ENCODE data around the gene ANO7. TPM values are rescaled to one million over a fixed set of nuclear protein-coding genes. Genes with fewer than 3 reads are reported as not detected.

The ANO7 gene
- total and polyA plus RNA-seq, 5 donors from 2014 or later, result 0.17 TPM; not detected in 4

GRCh38 chr2:241205086-241205485 is 16.6 kb downstream of the ANO7 start:
- no peaks in the 10 kb centered on the region for H3K27me3 ChIP-seq (ENCODE audit: control insufficient read depth, insufficient read depth, low read length)
- no peak overlapping the region for H3K4me3 ChIP-seq (ENCODE audit: low read depth, low read length)
- no peaks in the 10 kb centered on the region for H3K9me3 ChIP-seq (ENCODE audit: control insufficient read depth in 2 of 2, low read length in 2 of 2)
- no peaks in the 10 kb centered on the region for H3K36me3 Mint-ChIP-seq
- no peak overlapping the region for H3K4me3 Mint-ChIP-seq
- no peaks in the 10 kb centered on the region for H3K9me3 Mint-ChIP-seq
- H3K36me3 ChIP-seq (ENCODE audit: control insufficient read depth, insufficient read depth, low read length), result no peaks in the 10 kb centered on the region
- no peak overlapping the region for H3K27ac Mint-ChIP-seq
- no peak overlapping the region for H3K27ac ChIP-seq (ENCODE audit: insufficient read depth, low read length, poor library complexity, severe bottlenecking)
- ATAC-seq (ENCODE audit: low read depth in 2 of 2) (no peak), DNase-seq (no peak)
- H3K4me1 Mint-ChIP-seq, result no peaks in the 10 kb centered on the region
- no peaks in the 10 kb centered on the region for H3K27me3 Mint-ChIP-seq
- H3K4me1 ChIP-seq (ENCODE audit: control insufficient read depth, insufficient read depth, low read length, poor library complexity, severe bottlenecking), result no peaks in the 10 kb centered on the region

- DNase-seq (no peak), ATAC-seq (ENCODE audit: low read depth in 2 of 2) (no peak)
- no peaks in the 10 kb centered on the region for H3K27me3 Mint-ChIP-seq
- H3K4me3 Mint-ChIP-seq, result peak overlapping the region in 1 of 4 donors; percentile 27
- no peaks in the 10 kb centered on the region for H3K36me3 Mint-ChIP-seq
- H3K9me3 ChIP-seq (ENCODE audit: control insufficient read depth in 2 of 2, low read length in 2 of 2), result no peaks in the 10 kb centered on the region
- H3K9me3 Mint-ChIP-seq, result no peaks in the 10 kb centered on the region
- H3K27ac ChIP-seq (ENCODE audit: insufficient read depth, low read length, poor library complexity, severe bottlenecking), result no peak overlapping the region
- H3K36me3 ChIP-seq (ENCODE audit: control insufficient read depth, insufficient read depth, low read length), result no peaks in the 10 kb centered on the region
- no peaks in the 10 kb centered on the region for H3K27me3 ChIP-seq (ENCODE audit: control insufficient read depth, insufficient read depth, low read length)
- no peak overlapping the region for H3K27ac Mint-ChIP-seq
- peaks cover 0 to 4% (median 0%) of the 10 kb centered on the region in 4 donors for H3K4me1 Mint-ChIP-seq
- no peak overlapping the region for H3K4me3 ChIP-seq (ENCODE audit: low read depth, low read length)
- no peaks in the 10 kb centered on the region for H3K4me1 ChIP-seq (ENCODE audit: control insufficient read depth, insufficient read depth, low read length, poor library complexity, severe bottlenecking)
These were observed 18.7 kb downstream of the ANO7 start for GRCh38 chr2:241207151-241207550.

GRCh38 chr2:241207641-241208040 is 19.2 kb downstream of the ANO7 start:
- no peaks in the 10 kb centered on the region for H3K36me3 ChIP-seq (ENCODE audit: control insufficient read depth, insufficient read depth, low read length)
- H3K9me3 Mint-ChIP-seq, result no peaks in the 10 kb centered on the region
- peaks cover 0 to 4% (median 0%) of the 10 kb centered on the region in 4 donors for H3K4me1 Mint-ChIP-seq
- H3K27me3 Mint-ChIP-seq, result no peaks in the 10 kb centered on the region
- H3K27me3 ChIP-seq (ENCODE audit: control insufficient read depth, insufficient read depth, low read length), result no peaks in the 10 kb centered on the region
- H3K27ac Mint-ChIP-seq, result no peak overlapping the region
- no peak overlapping the region for H3K4me3 Mint-ChIP-seq
- no peak overlapping the region for H3K27ac ChIP-seq (ENCODE audit: insufficient read depth, low read length, poor library complexity, severe bottlenecking)
- ATAC-seq (ENCODE audit: low read depth in 2 of 2) (no peak), DNase-seq (no peak)
- H3K4me1 ChIP-seq (ENCODE audit: control insufficient read depth, insufficient read depth, low read length, poor library complexity, severe bottlenecking), result no peaks in the 10 kb centered on the region
- H3K36me3 Mint-ChIP-seq, result no peaks in the 10 kb centered on the region
- no peak overlapping the region for H3K4me3 ChIP-seq (ENCODE audit: low read depth, low read length)
- H3K9me3 ChIP-seq (ENCODE audit: control insufficient read depth in 2 of 2, low read length in 2 of 2), result no peaks in the 10 kb centered on the region

- Histone ChIP-seq H3K4me1 (ENCODE audit: control insufficient read depth, insufficient read depth, low read length, poor library complexity, severe bottlenecking) (no peaks in the 10 kb centered on the region), H3K27ac (ENCODE audit: insufficient read depth, low read length, poor library complexity, severe bottlenecking) (no peak overlapping the region), H3K9me3 (ENCODE audit: control insufficient read depth in 2 of 2, low read length in 2 of 2) (no peaks in the 10 kb centered on the region), H3K36me3 (ENCODE audit: control insufficient read depth, insufficient read depth, low read length) (no peaks in the 10 kb centered on the region), H3K27me3 (ENCODE audit: control insufficient read depth, insufficient read depth, low read length) (no peaks in the 10 kb centered on the region), H3K4me3 (ENCODE audit: low read depth, low read length) (no peak overlapping the region)
- no peaks in the 10 kb centered on the region for H3K9me3 Mint-ChIP-seq
- H3K4me3 Mint-ChIP-seq, result peak overlapping the region in 1 of 4 donors; percentile 47
- DNase-seq, result no peak
- ATAC-seq (ENCODE audit: low read depth in 2 of 2), result no peak
- H3K27me3 Mint-ChIP-seq, result no peaks in the 10 kb centered on the region
- H3K36me3 Mint-ChIP-seq, result no peaks in the 10 kb centered on the region
- peak overlapping the region in 1 of 3 donors; percentile 3 for H3K27ac Mint-ChIP-seq
- peaks cover 0 to 4% (median 0%) of the 10 kb centered on the region in 4 donors for H3K4me1 Mint-ChIP-seq
These were observed 19.6 kb downstream of the ANO7 start for GRCh38 chr2:241208058-241208457.

GRCh38 chr2:241209271-241209670 is 20.8 kb downstream of the ANO7 start:
- no peak overlapping the region for H3K27ac Mint-ChIP-seq
- no peaks in the 10 kb centered on the region for H3K9me3 ChIP-seq (ENCODE audit: control insufficient read depth in 2 of 2, low read length in 2 of 2)
- DNase-seq, result no peak
- no peak overlapping the region for H3K4me3 ChIP-seq (ENCODE audit: low read depth, low read length)
- H3K4me1 Mint-ChIP-seq, result peaks cover 0 to 4% (median 0%) of the 10 kb centered on the region in 4 donors
- no peaks in the 10 kb centered on the region for H3K27me3 Mint-ChIP-seq
- H3K36me3 Mint-ChIP-seq, result no peaks in the 10 kb centered on the region
- ATAC-seq (ENCODE audit: low read depth in 2 of 2), result no peak
- no peaks in the 10 kb centered on the region for H3K4me1 ChIP-seq (ENCODE audit: control insufficient read depth, insufficient read depth, low read length, poor library complexity, severe bottlenecking)
- no peak overlapping the region for H3K27ac ChIP-seq (ENCODE audit: insufficient read depth, low read length, poor library complexity, severe bottlenecking)
- H3K4me3 Mint-ChIP-seq, result no peak overlapping the region
- H3K36me3 ChIP-seq (ENCODE audit: control insufficient read depth, insufficient read depth, low read length), result no peaks in the 10 kb centered on the region
- H3K9me3 Mint-ChIP-seq, result no peaks in the 10 kb centered on the region
- H3K27me3 ChIP-seq (ENCODE audit: control insufficient read depth, insufficient read depth, low read length), result no peaks in the 10 kb centered on the region

DNA sequence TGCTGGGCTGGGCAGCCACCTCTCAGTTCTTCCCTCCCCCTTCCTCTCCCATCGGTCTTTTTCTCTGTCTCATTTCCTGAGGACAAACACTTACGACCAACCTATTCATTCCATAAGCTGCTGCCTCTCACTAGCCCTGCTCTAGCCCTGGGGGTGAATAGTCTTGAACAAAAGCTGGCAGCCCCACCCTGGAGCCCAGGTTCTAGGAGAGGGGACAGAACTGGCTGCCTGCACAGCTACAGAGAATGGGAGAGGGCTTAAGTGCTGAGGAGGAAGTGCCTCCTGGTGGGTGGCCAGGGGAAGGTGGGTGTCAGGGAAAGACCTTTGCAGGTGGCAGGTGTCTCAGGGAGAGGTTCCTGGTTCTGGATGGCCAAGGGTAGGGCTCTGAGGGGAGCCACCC is 22.8 kb downstream of the ANO7 start:
- no peaks in the 10 kb centered on the region for H3K36me3 Mint-ChIP-seq
- Histone ChIP-seq H3K36me3 (ENCODE audit: control insufficient read depth, insufficient read depth, low read length) (no peaks in the 10 kb centered on the region), H3K4me3 (ENCODE audit: low read depth, low read length) (no peak overlapping the region), H3K27me3 (ENCODE audit: control insufficient read depth, insufficient read depth, low read length) (no peaks in the 10 kb centered on the region), H3K9me3 (ENCODE audit: control insufficient read depth in 2 of 2, low read length in 2 of 2) (no peaks in the 10 kb centered on the region), H3K27ac (ENCODE audit: insufficient read depth, low read length, poor library complexity, severe bottlenecking) (no peak overlapping the region), H3K4me1 (ENCODE audit: control insufficient read depth, insufficient read depth, low read length, poor library complexity, severe bottlenecking) (no peaks in the 10 kb centered on the region)
- H3K4me1 Mint-ChIP-seq, result peaks cover 0 to 4% (median under 1%) of the 10 kb centered on the region in 4 donors
- no peaks in the 10 kb centered on the region for H3K9me3 Mint-ChIP-seq
- H3K27ac Mint-ChIP-seq, result no peak overlapping the region
- peaks cover 3% of the 10 kb centered on the region for H3K27me3 Mint-ChIP-seq
- ATAC-seq (ENCODE audit: low read depth in 2 of 2), result no peak
- no peak overlapping the region for H3K4me3 Mint-ChIP-seq
- no peak for DNase-seq

DNA sequence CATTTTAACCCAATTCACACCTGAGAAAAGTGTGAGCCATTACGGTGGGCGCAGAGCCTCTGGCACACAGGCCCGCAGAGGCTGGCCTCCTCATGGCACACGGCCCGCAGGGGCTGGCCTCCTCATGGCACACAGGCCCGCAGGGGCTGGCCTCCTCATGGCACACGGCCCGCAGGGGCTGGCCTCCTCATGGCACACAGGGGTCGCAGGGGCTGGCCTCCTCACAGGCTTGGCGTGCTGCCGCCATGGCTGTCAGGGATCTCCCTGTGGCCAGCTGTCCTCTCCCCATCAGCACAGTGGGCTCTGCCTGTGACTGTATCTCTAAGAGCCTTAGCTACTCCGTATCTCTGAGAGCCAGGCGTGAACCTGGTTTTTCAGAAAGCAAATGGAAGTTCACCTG is 24.6 kb downstream of the ANO7 start:
- no peaks in the 10 kb centered on the region for H3K9me3 Mint-ChIP-seq
- no peak overlapping the region for H3K27ac Mint-ChIP-seq
- Histone ChIP-seq H3K4me3 (ENCODE audit: low read depth, low read length) (no peak overlapping the region), H3K27me3 (ENCODE audit: control insufficient read depth, insufficient read depth, low read length) (no peaks in the 10 kb centered on the region), H3K27ac (ENCODE audit: insufficient read depth, low read length, poor library complexity, severe bottlenecking) (no peak overlapping the region), H3K36me3 (ENCODE audit: control insufficient read depth, insufficient read depth, low read length) (no peaks in the 10 kb centered on the region), H3K9me3 (ENCODE audit: control insufficient read depth in 2 of 2, low read length in 2 of 2) (no peaks in the 10 kb centered on the region), H3K4me1 (ENCODE audit: control insufficient read depth, insufficient read depth, low read length, poor library complexity, severe bottlenecking) (no peaks in the 10 kb centered on the region)
- peaks cover 10% of the 10 kb centered on the region for H3K27me3 Mint-ChIP-seq
- ATAC-seq (ENCODE audit: low read depth in 2 of 2) (no peak), DNase-seq (no peak)
- no peak overlapping the region for H3K4me3 Mint-ChIP-seq
- no peaks in the 10 kb centered on the region for H3K36me3 Mint-ChIP-seq
- peaks cover 0 to 11% (median 5%) of the 10 kb centered on the region in 4 donors for H3K4me1 Mint-ChIP-seq

DNA sequence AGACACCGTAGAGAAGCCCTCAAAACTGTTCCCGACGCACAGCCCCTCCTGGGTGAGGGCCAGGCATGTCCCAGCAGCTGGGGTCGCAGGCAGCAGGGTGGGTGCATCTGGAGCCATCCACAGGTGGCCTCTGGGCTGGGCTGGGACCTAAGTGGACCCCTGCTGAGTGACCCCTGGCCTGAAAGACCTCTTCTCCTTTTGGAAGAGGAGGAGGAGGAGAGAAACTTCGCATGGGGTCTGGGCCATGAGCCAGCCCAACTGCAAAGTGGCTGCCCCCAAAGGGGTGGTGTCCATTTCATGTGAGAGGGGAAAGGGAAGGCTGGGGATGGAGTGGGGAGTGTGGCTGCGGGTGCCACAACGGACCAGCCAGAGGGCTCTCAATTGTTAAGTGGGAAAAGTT is 25.1 kb downstream of the ANO7 start:
- peaks cover 12% of the 10 kb centered on the region for H3K27me3 Mint-ChIP-seq
- no peaks in the 10 kb centered on the region for H3K9me3 Mint-ChIP-seq
- no peak overlapping the region for H3K27ac Mint-ChIP-seq
- Histone ChIP-seq H3K4me3 (ENCODE audit: low read depth, low read length) (no peak overlapping the region), H3K36me3 (ENCODE audit: control insufficient read depth, insufficient read depth, low read length) (no peaks in the 10 kb centered on the region), H3K9me3 (ENCODE audit: control insufficient read depth in 2 of 2, low read length in 2 of 2) (no peaks in the 10 kb centered on the region), H3K27me3 (ENCODE audit: control insufficient read depth, insufficient read depth, low read length) (no peaks in the 10 kb centered on the region), H3K4me1 (ENCODE audit: control insufficient read depth, insufficient read depth, low read length, poor library complexity, severe bottlenecking) (peaks cover 3% of the 10 kb centered on the region), H3K27ac (ENCODE audit: insufficient read depth, low read length, poor library complexity, severe bottlenecking) (no peak overlapping the region)
- no peaks in the 10 kb centered on the region for H3K36me3 Mint-ChIP-seq
- peak overlapping the region in 1 of 4 donors; percentile 19 for H3K4me3 Mint-ChIP-seq
- DNase-seq (no peak), ATAC-seq (ENCODE audit: low read depth in 2 of 2) (no peak)
- H3K4me1 Mint-ChIP-seq, result peaks cover 1 to 13% (median 7%) of the 10 kb centered on the region in 4 donors

All from CD4-positive, CD25-positive, alpha-beta regulatory T cell (primary cell).